HepG2 (cell line): ENCODE data around the gene PYGL. TPM values are rescaled to one million over a fixed set of nuclear protein-coding genes. Genes with fewer than 3 reads are reported as not detected.
A peak's percentile ranks its signal among the peaks of the same experiment; 100 is the strongest.

Experiments
- ATF6 ChIP-seq: sonication (generic); formaldehyde crosslinking; conservative IDR thresholded peaks from 2 replicates; pipeline ENCODE4 v1.4.0; 2020; ENCODE audit warnings: missing genetic modification reagents
- GZF1 ChIP-seq: sonication (generic); formaldehyde crosslinking; IDR thresholded peaks from 2 replicates; pipeline ENCODE4 v1.5.1; 2020; ENCODE audit warnings: mild to moderate bottlenecking, missing genetic modification reagents
- HDAC2 ChIP-seq: sonication (generic); formaldehyde crosslinking; IDR thresholded peaks from 2 replicates; pipeline ENCODE4 v1.4.0; 2020; ENCODE audit warnings: missing genetic modification reagents
- HOMEZ ChIP-seq: IDR thresholded peaks from 2 replicates; pipeline ENCODE4 v1.6.1; 2016; ENCODE audit warnings: low read depth
- HOXA5 ChIP-seq: sonication (generic); formaldehyde crosslinking; IDR thresholded peaks from 2 replicates; pipeline ENCODE4 v1.4.0; 2020; ENCODE audit warnings: missing genetic modification reagents
- JARID2 ChIP-seq: sonication (generic); formaldehyde crosslinking; IDR thresholded peaks from 2 replicates; pipeline ENCODE4 v1.8.1; 2023; ENCODE audit warnings: missing genetic modification reagents, inconsistent platforms; ENCODE audit not compliant: insufficient replicate concordance
- KDM5B ChIP-seq: sonication (generic); formaldehyde crosslinking; IDR thresholded peaks from 2 replicates; pipeline ENCODE4 v1.4.0; 2020; ENCODE audit warnings: missing genetic modification reagents, mild to moderate bottlenecking, borderline replicate concordance
- MEIS2 ChIP-seq: sonication (generic); formaldehyde crosslinking; IDR thresholded peaks from 2 replicates; pipeline ENCODE4 v1.9.0; 2021; ENCODE audit warnings: mild to moderate bottlenecking, missing genetic modification reagents
- PAXIP1 ChIP-seq: sonication (generic); formaldehyde crosslinking; conservative IDR thresholded peaks from 2 replicates; pipeline ENCODE4 v1.4.0; 2020; ENCODE audit warnings: mild to moderate bottlenecking, missing genetic modification reagents, moderate library complexity
- PRMT3 ChIP-seq: sonication (generic); formaldehyde crosslinking; IDR thresholded peaks from 2 replicates; pipeline ENCODE4 v1.8.1; 2022; ENCODE audit warnings: low read depth, mild to moderate bottlenecking, moderate library complexity, missing genetic modification reagents, borderline replicate concordance
- RFXAP ChIP-seq: sonication (generic); formaldehyde crosslinking; IDR thresholded peaks from 2 replicates; pipeline ENCODE4 v1.4.0; 2020; ENCODE audit warnings: missing genetic modification reagents, borderline replicate concordance
- SMC3 ChIP-seq: IDR thresholded peaks from 2 replicates; pipeline ENCODE4 v1.6.1; 2011; ENCODE audit warnings: low read length, improper control_type of control experiment
- U2AF1 ChIP-seq: fragments of 200-400 bp; formaldehyde crosslinking; optimal IDR thresholded peaks from 2 replicates; pipeline ENCODE3; 2017; ENCODE audit warnings: mild to moderate bottlenecking, low read depth, low read length
- YEATS2 ChIP-seq: sonication (generic); formaldehyde crosslinking; IDR thresholded peaks from 2 replicates; pipeline ENCODE4 v1.4.0; 2020; ENCODE audit warnings: missing genetic modification reagents, borderline replicate concordance
- ZBTB34 ChIP-seq: sonication (generic); formaldehyde crosslinking; IDR thresholded peaks from 2 replicates; pipeline ENCODE4 v1.8.0; 2022; ENCODE audit warnings: mild to moderate bottlenecking, missing genetic modification reagents
- ZNF780A ChIP-seq: sonication (generic); formaldehyde crosslinking; IDR thresholded peaks from 2 replicates; pipeline ENCODE4 v1.8.0; 2022; ENCODE audit warnings: mild to moderate bottlenecking, missing genetic modification reagents, moderate library complexity
- polyA plus RNA-seq, 8 experiments: library from polyadenylated mRNA; depleted of rRNA in 3 of 8; stranded (reverse) in 7 of 8; unstranded in 1 of 8; fragments of >200 nt; fragmentation: Illumina TruSeq in 4 of 8; extraction: Trizol in 4 of 8; gene quantifications; 2 replicates each; pipeline versions ENCODE4 v1.2.1 to v1.2.3, GENCODE V29; 2011 to 2016; ENCODE audit warnings: low read depth in 4 of 8, missing spikeins in 1 of 8, mixed read lengths in 1 of 8; ENCODE audit not compliant: insufficient read depth in 1 of 8
- total RNA-seq, 5 experiments: library from RNA; depleted of rRNA; stranded (reverse); fragments of >200 nt; fragmentation: Illumina TruSeq; extraction: Trizol; gene quantifications; 2 replicates each; pipeline ENCODE4 v1.2.3, GENCODE V29; 2016; ENCODE audit warnings: low read depth in 1 of 5
- TF ChIP-seq, protein P1 (sequence below): sonication (generic); formaldehyde crosslinking; IDR thresholded peaks from 2 replicates; pipeline ENCODE4 v1.5.0; 2020; ENCODE audit warnings: missing genetic modification reagents
- TF ChIP-seq, protein P2 (sequence below): sonication (generic); formaldehyde crosslinking; IDR thresholded peaks from 2 replicates; pipeline ENCODE4 v1.4.0; 2020; ENCODE audit warnings: missing genetic modification reagents

Gene PYGL
- total and polyA plus RNA-seq, 2 of the 13 experiments (the other 11 are each of a cell fraction or from before 2014, with no cell fraction given): 98.4 to 110 TPM

DNA sequence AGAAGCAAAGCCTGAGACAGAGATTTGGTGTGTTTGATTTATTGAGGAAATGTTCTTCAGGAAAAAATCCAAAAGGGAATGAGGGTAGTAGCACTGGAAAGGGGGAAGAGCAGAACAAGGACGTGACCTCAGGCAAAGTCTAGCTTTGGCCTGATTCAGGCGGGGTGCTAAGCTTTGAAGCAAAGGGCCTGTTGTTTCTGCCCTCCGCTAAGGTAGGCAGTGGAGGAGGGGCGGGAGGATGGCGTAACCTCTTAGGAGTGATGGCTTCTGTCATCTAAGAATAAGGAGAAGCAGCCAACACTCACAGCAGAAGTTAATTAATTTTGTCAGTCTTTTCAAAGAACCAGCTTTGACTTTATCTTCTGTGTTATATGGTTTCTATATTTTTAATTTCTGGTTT, 52.0 kb downstream of the PYGL start (continued):
- TF ChIP-seq HOMEZ (0 out of 2 replicates have a peak, but pooled peaks have one; percentile 18), MEIS2 (0 out of 2 replicates have a peak, but pooled peaks have one; percentile 27), JARID2 (CRISPR knock-in tag) (no peak), HDAC2 (CRISPR knock-in tag) (peak; percentile 71), KDM5B (CRISPR knock-in tag) (no peak), GZF1 (CRISPR knock-in tag) (no peak), U2AF1 (no peak), ZNF780A (CRISPR knock-in tag) (no peak), ZBTB34 (CRISPR knock-in tag) (no peak), PRMT3 (CRISPR knock-in tag) (no peak), PAXIP1 (CRISPR knock-in tag) (peak; percentile 68), ATF6 (no peak), SMC3 (0 out of 2 replicates have a peak, but pooled peaks have one; percentile 4), YEATS2 (CRISPR knock-in tag) (no peak), HOXA5 (CRISPR knock-in tag) (no peak), RFXAP (CRISPR knock-in tag) (no peak)
- TF ChIP-seq, protein P1, sequence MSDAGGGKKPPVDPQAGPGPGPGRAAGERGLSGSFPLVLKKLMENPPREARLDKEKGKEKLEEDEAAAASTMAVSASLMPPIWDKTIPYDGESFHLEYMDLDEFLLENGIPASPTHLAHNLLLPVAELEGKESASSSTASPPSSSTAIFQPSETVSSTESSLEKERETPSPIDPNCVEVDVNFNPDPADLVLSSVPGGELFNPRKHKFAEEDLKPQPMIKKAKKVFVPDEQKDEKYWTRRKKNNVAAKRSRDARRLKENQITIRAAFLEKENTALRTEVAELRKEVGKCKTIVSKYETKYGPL (CRISPR knock-in tag): no peak
- TF ChIP-seq, protein P2, sequence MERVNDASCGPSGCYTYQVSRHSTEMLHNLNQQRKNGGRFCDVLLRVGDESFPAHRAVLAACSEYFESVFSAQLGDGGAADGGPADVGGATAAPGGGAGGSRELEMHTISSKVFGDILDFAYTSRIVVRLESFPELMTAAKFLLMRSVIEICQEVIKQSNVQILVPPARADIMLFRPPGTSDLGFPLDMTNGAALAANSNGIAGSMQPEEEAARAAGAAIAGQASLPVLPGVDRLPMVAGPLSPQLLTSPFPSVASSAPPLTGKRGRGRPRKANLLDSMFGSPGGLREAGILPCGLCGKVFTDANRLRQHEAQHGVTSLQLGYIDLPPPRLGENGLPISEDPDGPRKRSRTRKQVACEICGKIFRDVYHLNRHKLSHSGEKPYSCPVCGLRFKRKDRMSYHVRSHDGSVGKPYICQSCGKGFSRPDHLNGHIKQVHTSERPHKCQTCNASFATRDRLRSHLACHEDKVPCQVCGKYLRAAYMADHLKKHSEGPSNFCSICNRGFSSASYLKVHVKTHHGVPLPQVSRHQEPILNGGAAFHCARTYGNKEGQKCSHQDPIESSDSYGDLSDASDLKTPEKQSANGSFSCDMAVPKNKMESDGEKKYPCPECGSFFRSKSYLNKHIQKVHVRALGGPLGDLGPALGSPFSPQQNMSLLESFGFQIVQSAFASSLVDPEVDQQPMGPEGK (CRISPR knock-in tag): peak; percentile 55
